Measurements from ENCODE around the gene SAMD11. TPM values are rescaled to one million over a fixed set of nuclear protein-coding genes. Genes with fewer than 3 reads are reported as not detected.

Gene SAMD11
- total RNA-seq, 2 donors from 2014 or later = 4.5 to 61.6 TPM

GRCh38 chr1:906600-907420 lies 16.9 kb upstream of the SAMD11 start:
- peak; percentile 4 for DNase-seq (ENCODE audit: low spot score)
- H3K27me3 ChIP-seq (replicated peaks; ENCODE audit: insufficient read depth) = peaks cover 12% of the 10 kb centered on the region
- intact Hi-C loops (cut with DNase I) = loop anchor here (5.0 kb wide), 1 partner anchor 60 kb away; the partner anchor contains the start of gene PLEKHN1
- H3K4me3 ChIP-seq = no peak overlapping the region
- TF ChIP-seq POLR2AphosphoS5 (IDR thresholded peaks at IDR 0.05) (no peak), CTCF (IDR thresholded peaks at IDR 0.05) (no peak), POLR2A (IDR thresholded peaks at IDR 0.05) (no peak)
- H3K9me3 ChIP-seq = no peaks in the 10 kb centered on the region
- no peaks in the 10 kb centered on the region for H3K4me1 ChIP-seq (replicated peaks)
- 63% methylated on average over 20 of the region's 20 CpGs for WGBS
- no peak overlapping the region for H3K27ac ChIP-seq
- no peaks in the 10 kb centered on the region for H3K36me3 ChIP-seq

- Histone ChIP-seq H3K27ac (no peak overlapping the region), H3K9me3 (no peaks in the 10 kb centered on the region), H3K36me3 (no peaks in the 10 kb centered on the region), H3K4me1 (replicated peaks) (no peaks in the 10 kb centered on the region), H3K4me3 (no peak overlapping the region), H3K27me3 (replicated peaks; ENCODE audit: insufficient read depth) (peaks cover 12% of the 10 kb centered on the region)
- no peak for DNase-seq (ENCODE audit: low spot score)
- no peak for TF ChIP-seq POLR2A (IDR thresholded peaks at IDR 0.05)
- TF ChIP-seq POLR2AphosphoS5 (IDR thresholded peaks at IDR 0.05) = no peak
- TF ChIP-seq CTCF (IDR thresholded peaks at IDR 0.05) = no peak
- WGBS = 89% methylated on average over 17 of the region's 17 CpGs
- intact Hi-C loops (cut with DNase I) = loop anchor here (5.0 kb wide), 1 partner anchor 59 kb away; the partner anchor contains the start of gene PLEKHN1
Observed at GRCh38 chr1:907611-908451, 15.9 kb upstream of the SAMD11 start.

GRCh38 chr1:908661-909060 lies 15.1 kb upstream of the SAMD11 start:
- WGBS = 82% methylated on average over 7 of the region's 16 CpGs
- DNase-seq (ENCODE audit: low spot score) = no peak
- TF ChIP-seq CTCF (IDR thresholded peaks at IDR 0.05) = no peak
- no peak for TF ChIP-seq POLR2AphosphoS5 (IDR thresholded peaks at IDR 0.05)
- TF ChIP-seq POLR2A (IDR thresholded peaks at IDR 0.05) = no peak
- no peaks in the 10 kb centered on the region for H3K4me1 ChIP-seq (replicated peaks)
- no peaks in the 10 kb centered on the region for H3K9me3 ChIP-seq
- H3K4me3 ChIP-seq = no peak overlapping the region
- intact Hi-C loops (cut with DNase I) = loop anchor here (5.0 kb wide), 1 partner anchor 59 kb away; the partner anchor contains the start of gene PLEKHN1
- no peak overlapping the region for H3K27ac ChIP-seq
- H3K36me3 ChIP-seq = no peaks in the 10 kb centered on the region
- H3K27me3 ChIP-seq (replicated peaks; ENCODE audit: insufficient read depth) = peaks cover 12% of the 10 kb centered on the region

GRCh38 chr1:909861-910310 lies 13.8 kb upstream of the SAMD11 start:
- Histone ChIP-seq H3K36me3 (no peaks in the 10 kb centered on the region), H3K27me3 (replicated peaks; ENCODE audit: insufficient read depth) (peaks cover 12% of the 10 kb centered on the region), H3K4me1 (replicated peaks) (no peaks in the 10 kb centered on the region), H3K9me3 (no peaks in the 10 kb centered on the region), H3K4me3 (no peak overlapping the region), H3K27ac (no peak overlapping the region)
- no peak for DNase-seq (ENCODE audit: low spot score)
- TF ChIP-seq CTCF (IDR thresholded peaks at IDR 0.05) (no peak), POLR2A (IDR thresholded peaks at IDR 0.05) (no peak), POLR2AphosphoS5 (IDR thresholded peaks at IDR 0.05) (no peak)
- intact Hi-C loops (cut with DNase I) = loop anchor here (5.0 kb wide), 1 partner anchor 57 kb away; the partner anchor contains the start of gene PLEKHN1
- WGBS = 17% methylated on average over 12 of the region's 53 CpGs

Data from prostate gland (tissue), 2 donors.